Measurements from ENCODE around the gene TET3.

GRCh38 chr2:73982140-73982617, 2.5 kb upstream of the TET3 start:
- TF ChIP-seq CTCF (IDR thresholded peaks at IDR 0.05) (no peak), POLR2A (IDR thresholded peaks at IDR 0.05) (no peak)

Measured in lower leg skin (tissue), 3 donors.